Activated T-helper 1 cell treated with Interleukin-2 at 50 U/mL for 16 hours (primary cell): ENCODE results near the gene MAMLD1.

Source experiments
- DNase-seq: peaks from one replicate; pipeline ENCODE4 v3.0.0-alpha.2; 2020; ENCODE audit warnings: low read depth

Gene MAMLD1

DNA sequence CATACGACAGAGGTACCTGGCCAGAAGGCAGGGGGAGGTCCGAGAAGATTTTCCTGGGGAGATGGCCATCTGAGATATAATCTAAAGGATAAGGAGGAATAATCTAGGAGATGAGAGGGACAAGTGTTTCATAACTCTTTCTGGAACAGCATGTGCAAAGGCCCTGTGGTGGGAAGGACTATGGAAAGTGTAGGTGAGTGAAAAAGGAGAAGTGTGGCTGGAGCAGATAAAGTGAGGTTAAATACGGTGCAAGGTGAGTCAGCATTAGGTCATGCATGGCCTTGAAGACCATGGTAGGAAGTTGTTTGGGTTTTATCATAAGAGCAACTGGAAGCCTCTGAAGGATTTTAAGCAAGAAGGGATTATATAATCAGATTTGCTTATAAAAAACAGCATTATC, 170.7 kb downstream of the MAMLD1 start:
- no peak for DNase-seq

DNA sequence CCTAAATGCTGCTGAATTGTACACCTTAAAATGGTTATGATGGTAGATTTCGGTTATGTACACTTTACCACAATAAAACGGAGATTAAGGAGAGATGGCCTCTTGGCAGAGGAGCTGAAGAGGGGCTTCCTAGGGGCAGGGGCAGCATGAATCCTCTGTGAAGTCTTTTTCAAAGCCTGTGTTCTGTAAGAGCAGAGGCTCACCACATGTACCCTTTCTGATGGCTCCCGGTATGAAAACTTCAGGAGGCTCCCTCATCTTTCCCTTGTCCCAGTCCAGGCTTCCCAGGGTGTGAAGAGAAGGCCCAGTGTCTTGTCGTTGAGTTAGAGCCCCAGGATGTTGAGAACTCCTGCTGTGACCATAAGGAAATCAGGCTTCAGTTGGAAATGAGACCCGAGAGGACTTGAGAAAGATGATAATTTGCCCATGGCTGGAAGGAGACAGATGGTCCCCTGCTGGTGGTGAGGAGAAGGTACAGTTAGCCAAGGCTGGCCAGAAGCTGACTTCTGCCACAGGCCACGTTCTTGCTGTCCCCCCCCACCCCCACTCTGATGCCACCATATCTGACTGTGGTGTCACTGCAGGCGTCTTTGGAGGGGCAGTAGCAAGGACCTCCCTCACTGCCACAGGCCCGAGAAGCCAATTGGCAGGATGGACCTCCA, 173.5 kb downstream of the MAMLD1 start:
- no peak for DNase-seq

DNA sequence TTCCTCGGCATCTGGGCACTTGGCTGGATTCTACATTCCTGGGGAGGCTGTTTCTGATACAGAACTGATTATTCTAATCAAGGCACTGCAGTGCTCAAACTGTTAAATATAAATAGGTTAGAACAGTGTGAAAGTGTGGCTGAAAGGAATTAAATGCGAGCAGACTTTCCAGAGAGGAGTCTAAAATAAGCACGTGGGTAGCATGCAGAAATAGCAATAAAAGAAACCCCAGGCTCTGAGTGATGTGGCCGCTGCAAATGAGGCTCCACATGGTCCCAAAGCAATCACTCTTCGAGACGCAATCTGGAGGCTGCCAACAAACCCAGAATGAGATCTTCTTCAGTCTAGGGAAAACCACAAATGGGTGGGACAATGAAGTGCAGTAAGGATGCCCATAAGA, 174.7 kb downstream of the MAMLD1 start:
- no peak for DNase-seq

DNA sequence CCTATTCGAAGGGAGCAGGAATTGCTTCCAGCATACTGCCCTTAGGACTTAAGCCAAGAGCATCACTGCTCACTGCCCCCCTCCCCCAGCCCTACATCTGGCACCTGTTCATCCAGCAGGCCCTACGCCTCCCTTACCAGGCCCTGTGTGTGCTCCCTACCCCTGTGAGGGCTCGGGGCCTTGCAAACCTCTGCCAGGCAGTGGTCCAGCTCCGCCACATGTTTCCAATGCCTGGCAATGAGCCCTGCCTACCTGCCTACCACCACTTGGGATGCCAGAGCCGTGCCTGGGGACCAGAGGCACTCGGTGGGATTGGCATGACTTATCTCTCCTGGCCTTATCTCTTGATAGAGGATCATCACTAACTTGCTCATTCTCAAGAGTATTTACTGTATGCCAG, 177.8 kb downstream of the MAMLD1 start:
- DNase-seq = no peak

DNA sequence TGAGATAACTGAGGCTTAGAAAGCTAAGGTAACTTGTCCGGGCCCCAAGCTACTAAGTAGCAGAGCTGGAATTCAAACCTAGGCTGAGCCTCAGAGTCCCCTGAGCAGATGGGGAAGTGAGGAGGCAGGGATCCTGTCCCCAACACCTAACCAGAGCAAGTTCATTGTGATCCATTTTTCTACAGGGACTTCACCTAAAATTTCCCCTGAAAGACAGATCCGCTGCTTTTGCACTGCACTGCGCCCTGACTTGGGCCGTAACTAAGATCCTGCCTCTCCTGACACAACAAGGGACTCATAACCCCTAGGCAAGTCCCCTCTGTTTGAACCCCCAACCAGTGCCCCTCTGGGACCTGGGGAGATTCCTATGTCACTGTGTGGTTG, 179.7 kb downstream of the MAMLD1 start:
- no peak for DNase-seq

DNA sequence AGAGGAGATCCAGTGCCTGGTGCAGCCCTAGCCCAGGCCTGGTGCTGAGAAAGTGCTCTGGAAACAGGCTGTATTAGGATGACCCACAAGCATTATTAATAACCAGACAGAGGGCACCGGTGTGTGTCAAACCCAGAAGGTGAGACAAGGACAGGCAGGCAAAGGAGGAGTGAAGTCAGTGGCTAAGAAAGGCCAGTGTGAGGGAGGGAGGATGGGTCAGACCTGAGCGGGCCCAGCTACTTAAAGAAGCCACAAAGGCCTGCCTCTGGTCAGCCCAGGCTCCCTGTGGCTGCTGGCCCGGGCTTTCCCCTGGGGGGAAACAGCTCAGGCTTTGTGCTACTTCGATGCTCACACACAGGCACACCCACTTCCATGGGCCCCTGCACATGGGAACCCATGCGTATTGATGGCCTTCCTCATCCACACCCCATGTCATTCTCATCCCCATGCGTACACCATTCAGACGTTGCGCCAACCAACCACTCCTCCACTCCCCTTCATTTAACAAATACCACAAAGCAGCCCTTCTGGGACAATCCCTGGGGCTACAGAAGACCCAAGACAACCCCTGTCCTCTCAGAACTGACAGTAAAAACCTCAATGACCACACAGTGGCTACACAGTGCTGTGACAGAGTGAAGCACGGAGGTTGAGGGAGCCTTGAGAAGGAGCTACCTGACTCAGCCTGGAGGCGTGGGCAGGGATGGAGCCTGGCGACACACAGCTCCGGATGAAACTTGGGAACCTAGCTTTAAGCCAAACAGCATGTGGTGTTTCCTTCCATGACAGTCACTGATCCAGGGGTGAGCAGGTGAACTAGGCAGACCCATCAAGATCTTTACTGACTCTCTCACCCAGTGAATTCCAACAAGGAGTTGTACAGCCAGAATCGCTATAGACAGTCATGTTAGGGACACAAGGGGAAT, 180.4 kb downstream of the MAMLD1 start:
- no peak for DNase-seq

DNA sequence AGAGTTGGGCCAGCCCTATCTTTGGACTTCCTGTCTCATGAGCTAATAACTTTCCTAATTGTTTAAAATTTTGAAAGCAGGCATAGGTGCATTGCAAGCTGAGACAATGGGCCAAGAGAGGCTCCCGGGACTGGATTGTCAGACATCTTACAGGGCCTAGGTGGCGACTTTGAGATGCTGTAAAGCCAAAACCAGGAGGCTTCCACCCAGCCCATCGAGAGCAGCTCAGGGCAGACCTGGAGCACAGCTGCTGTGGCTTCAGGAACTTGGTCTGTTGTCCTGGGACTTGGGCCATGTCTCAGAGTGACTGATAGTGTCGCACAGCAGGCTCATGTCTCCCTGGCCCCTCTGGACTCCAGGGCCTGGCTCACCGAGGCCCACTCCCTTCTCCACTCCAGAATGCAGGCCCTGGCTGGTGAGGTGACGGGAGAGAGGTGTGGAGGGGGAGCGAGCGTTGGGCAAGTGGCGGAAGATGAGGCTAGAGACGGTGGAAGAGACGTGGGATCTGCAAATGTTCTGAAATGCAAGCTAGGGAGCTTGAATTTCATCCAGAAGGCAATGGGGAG, 181.2 kb downstream of the MAMLD1 start:
- DNase-seq = no peak

DNA sequence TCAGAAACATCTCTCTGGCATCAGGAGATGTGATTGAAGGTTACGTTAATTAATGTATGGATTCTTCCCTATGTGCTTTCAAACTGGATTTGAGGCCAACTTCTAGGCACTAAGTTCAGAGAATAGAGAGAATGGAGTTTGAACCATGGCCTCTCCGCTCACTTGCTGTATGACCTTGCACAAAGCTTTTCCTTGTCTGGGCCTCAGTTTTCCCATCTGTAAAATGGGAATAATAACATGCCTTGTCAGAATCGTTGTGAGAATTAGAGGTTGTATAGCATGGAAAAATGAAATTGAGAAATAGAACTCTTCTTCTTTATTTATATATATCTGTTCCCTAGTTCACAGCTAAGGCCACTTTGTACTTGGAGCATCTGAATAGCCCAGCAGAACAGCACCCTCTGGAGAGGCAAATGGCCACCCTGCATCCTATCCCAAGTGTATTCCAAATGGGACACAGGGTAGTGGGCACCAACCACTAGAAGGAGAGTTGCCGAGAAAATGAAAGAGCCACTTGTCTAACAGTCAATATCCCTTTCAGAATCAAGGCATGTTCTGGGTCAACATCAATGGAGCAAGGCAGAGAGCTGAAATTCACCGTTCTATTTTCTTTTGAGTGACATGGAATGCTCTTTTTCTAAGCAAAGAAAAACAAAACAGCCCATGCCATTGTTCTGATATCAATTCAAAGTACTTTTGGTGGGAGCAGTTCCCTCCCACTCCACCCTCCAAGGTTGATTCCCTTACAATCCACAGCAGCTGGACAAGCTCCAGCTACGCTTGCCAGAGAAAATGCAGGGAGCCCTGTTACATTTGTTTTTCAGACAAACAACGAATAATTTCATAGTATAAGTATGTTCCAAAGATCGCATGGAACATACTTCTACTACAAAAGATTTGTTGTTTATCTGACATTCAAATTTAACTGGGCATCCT, 182.0 kb downstream of the MAMLD1 start:
- no peak for DNase-seq

DNA sequence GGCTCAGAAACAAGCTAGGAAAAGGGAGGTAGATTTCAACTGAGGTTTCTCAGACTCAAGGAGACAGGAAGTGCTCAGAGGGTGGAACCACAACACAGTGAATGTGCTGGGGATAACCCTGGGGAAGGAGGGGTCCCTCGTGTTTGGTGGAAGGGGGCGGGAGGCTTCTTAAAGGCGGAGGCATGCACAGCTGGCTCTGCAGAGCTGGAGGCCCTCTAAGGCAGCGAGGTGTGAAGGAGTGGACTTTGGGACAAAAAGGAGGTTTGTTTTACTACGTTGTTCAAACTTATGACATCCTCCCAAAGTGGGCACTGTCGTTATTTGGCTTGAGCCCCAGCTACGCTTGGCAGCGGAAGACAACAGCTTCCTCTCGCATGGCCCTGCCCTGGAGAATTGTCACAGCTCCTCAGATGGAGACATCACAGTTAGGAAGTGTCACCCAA, 183.6 kb downstream of the MAMLD1 start:
- no peak for DNase-seq

DNA sequence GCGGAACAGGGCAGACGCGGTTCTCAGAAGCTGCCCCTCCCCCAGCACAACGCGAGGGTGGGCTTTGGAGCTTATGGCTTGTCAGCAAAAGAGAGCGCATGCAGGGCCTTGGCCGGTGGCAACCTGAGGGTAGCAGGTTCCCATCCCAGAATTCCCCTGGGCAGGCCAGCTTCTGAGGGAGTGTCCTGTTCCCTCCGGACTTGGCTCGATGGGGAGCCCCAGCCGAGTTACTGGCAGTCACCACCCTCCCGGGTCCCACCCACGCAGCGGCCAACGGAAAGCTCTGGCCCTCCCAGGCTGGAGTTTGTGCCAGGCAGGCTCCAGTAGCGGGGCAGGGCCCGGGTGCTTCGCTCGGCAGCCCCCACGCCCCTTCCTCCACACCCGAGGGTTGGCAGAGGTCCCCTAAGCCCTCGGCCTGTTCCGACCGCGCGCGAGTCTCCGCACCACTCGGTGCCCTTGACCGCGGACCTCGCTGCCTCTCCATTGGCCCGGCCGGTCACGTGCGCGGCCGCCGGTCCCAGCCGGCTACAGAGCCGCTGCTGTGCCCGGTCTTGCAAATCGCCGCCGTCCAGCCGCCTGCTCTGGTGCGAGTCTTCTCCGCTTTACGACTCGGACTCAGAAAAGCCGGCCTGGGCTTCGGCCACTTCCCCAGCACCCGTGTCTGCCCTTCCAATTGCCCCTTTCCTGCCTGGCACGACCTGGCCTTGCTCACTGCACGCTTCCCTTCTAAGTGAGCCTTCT, 184.4 kb downstream of the MAMLD1 start:
- no peak for DNase-seq

DNA sequence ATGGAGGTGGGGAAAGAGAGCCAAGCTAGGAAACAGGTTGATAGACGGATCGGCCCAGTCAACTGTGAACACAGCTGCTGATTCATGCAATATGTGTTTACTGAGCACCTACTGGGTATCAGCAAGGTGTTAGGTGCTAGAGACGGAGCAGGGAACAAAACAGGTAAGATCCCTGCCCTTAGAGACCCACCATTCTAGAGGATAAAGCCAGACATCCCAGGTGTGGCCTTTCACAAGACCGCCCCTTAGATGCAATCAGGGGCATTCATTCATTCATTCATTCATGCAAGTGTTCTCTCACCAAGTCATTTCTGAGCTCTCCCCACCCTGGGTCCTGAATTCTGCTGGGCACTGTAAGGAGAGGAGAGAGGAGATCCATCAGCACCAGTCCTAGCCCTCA, 185.1 kb downstream of the MAMLD1 start:
- no peak for DNase-seq

DNA sequence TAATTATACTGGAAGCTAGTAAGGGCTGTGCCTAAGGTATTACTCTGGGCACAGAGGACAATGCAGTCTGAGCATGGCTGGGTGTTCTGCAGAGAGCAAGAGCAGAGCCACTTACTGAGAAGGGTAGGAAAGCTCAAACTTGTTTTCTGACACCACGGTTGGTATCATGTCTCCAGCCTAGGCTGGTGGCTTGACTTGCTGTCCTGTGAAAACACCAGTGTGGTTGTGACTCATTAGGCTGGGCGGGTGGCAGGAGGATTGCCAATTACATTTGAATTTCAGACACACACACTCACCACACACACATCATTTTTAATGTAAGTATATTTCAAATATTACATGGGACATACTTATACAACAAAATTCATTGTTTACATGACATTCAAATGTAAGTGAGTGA, 185.6 kb downstream of the MAMLD1 start:
- no peak for DNase-seq

DNA sequence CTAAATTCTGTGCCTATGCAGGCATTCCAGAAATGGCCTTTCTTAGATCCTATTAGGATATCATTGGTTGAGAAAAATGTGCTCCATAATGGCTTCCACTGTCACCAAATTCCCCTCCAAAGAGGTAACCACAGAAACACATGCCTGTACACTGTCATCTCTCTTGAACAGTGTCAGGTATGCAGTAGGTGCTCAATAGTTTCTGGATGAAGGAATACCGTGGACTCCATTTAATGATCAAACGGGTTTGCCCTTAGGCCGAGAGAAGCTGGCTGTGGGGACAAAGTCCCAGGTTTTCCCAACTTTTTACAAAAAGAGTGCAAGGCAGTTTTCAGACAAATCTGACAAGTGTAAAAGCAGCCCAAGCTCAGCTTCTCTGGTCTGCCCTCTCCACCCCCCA, 188.8 kb downstream of the MAMLD1 start:
- no peak for DNase-seq

DNA sequence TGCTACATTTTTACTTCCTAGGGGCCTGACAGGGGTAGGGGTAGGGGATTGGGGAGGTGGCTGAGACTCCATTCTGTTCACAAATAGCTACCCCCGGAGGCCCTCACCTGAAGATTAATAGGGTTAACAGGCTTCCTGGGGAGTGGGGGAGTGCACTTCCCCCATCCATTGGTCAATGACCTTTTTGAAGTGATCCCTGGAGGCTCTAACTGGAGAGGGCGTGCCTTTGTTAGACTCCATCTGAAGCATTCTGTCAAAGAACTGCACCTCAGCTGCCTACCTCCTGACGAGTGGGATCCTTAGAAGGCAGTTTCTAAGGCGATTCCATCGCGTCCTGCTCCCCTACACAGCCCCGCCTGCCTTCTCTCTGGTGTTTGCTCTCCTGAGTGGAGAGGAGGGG, 195.3 kb downstream of the MAMLD1 start:
- DNase-seq = no peak
